ENCODE measurements around the gene TRAPPC3.

The TRAPPC3 gene

GRCh38 chr1:36155408-36156328, 6.4 kb upstream of the TRAPPC3 start, which contains the start of gene MAP7D1:
Gene MAP7D1 (plus strand): TSS chr1:36156160. CDS start chr1:36156418, 258 bp downstream.
- peak within 1 kb of the TSS; percentile 100 for H3K9ac ChIP-seq (ENCODE audit: low read length)
- peaks cover 46% of the 10 kb centered on the region for H3K4me1 ChIP-seq (ENCODE audit: control insufficient read depth, insufficient read depth, low read length)
- H3K36me3 ChIP-seq (ENCODE audit: control insufficient read depth, insufficient read depth, low read length), result no peaks in the 10 kb centered on the region
- no peaks in the 10 kb centered on the region for H3K27me3 ChIP-seq (ENCODE audit: control insufficient read depth, insufficient read depth, low read length)
- peak within 1 kb of the TSS; percentile 91 for H3K4me3 ChIP-seq (ENCODE audit: low read length)
- H3K9me3 ChIP-seq (ENCODE audit: control insufficient read depth, low read length), result no peaks in the 10 kb centered on the region

- no peaks in the 10 kb centered on the region for H3K36me3 ChIP-seq (ENCODE audit: control insufficient read depth, insufficient read depth, low read length)
Measured at GRCh38 chr1:36154765-36155407, 5.6 kb upstream of the TRAPPC3 start.

GRCh38 chr1:36154335-36154734, 5.0 kb upstream of the TRAPPC3 start:
- Histone ChIP-seq H3K4me3 (ENCODE audit: low read length) (no peak overlapping the region), H3K9ac (ENCODE audit: low read length) (peak overlapping the region; percentile 9), H3K36me3 (ENCODE audit: control insufficient read depth, insufficient read depth, low read length) (no peaks in the 10 kb centered on the region), H3K4me1 (ENCODE audit: control insufficient read depth, insufficient read depth, low read length) (peaks cover 44% of the 10 kb centered on the region), H3K27me3 (ENCODE audit: control insufficient read depth, insufficient read depth, low read length) (no peaks in the 10 kb centered on the region), H3K9me3 (ENCODE audit: control insufficient read depth, low read length) (no peaks in the 10 kb centered on the region)

More at GRCh38 chr1:36154765-36155407, 5.6 kb upstream of the TRAPPC3 start:
- no peaks in the 10 kb centered on the region for H3K27me3 ChIP-seq (ENCODE audit: control insufficient read depth, insufficient read depth, low read length)
- H3K9me3 ChIP-seq (ENCODE audit: control insufficient read depth, low read length), result no peaks in the 10 kb centered on the region
- H3K9ac ChIP-seq (ENCODE audit: low read length), result peak overlapping the region; percentile 100
- H3K4me1 ChIP-seq (ENCODE audit: control insufficient read depth, insufficient read depth, low read length), result peaks cover 47% of the 10 kb centered on the region
- H3K4me3 ChIP-seq (ENCODE audit: low read length), result peak overlapping the region; percentile 91

DNA sequence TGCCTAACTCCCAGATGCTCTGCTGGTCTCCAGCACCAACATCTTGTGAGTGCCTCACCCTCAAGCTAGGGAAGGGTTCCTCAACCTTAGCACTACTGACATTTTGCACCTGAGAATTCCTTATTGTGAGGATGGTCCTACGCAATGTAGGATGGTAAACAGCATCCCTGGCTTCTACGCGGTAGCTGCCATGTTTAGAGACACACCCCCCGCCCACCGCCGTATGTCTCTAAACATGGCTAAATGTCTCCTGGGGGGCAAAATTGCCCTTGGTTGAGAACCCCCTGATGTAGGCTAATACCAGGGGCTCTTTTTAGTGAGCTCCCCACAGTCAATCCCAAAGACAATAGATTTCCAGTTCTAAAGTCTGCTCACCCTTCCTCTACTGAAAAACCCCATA, 4.2 kb upstream of the TRAPPC3 start:
- peaks cover 46% of the 10 kb centered on the region for H3K4me1 ChIP-seq (ENCODE audit: control insufficient read depth, insufficient read depth, low read length)
- H3K9ac ChIP-seq (ENCODE audit: low read length), result no peak overlapping the region
- no peaks in the 10 kb centered on the region for H3K27me3 ChIP-seq (ENCODE audit: control insufficient read depth, insufficient read depth, low read length)
- no peak overlapping the region for H3K4me3 ChIP-seq (ENCODE audit: low read length)
- H3K36me3 ChIP-seq (ENCODE audit: control insufficient read depth, insufficient read depth, low read length), result no peaks in the 10 kb centered on the region
- H3K9me3 ChIP-seq (ENCODE audit: control insufficient read depth, low read length), result no peaks in the 10 kb centered on the region

- peaks cover 44% of the 10 kb centered on the region for H3K4me1 ChIP-seq (ENCODE audit: control insufficient read depth, insufficient read depth, low read length)
- peak overlapping the region; percentile 64 for H3K9ac ChIP-seq (ENCODE audit: low read length)
- H3K9me3 ChIP-seq (ENCODE audit: control insufficient read depth, low read length), result no peaks in the 10 kb centered on the region
- no peaks in the 10 kb centered on the region for H3K36me3 ChIP-seq (ENCODE audit: control insufficient read depth, insufficient read depth, low read length)
- H3K4me3 ChIP-seq (ENCODE audit: low read length), result no peak overlapping the region
- H3K27me3 ChIP-seq (ENCODE audit: control insufficient read depth, insufficient read depth, low read length), result no peaks in the 10 kb centered on the region
Measured at GRCh38 chr1:36151845-36152203, 2.5 kb upstream of the TRAPPC3 start.

DNA sequence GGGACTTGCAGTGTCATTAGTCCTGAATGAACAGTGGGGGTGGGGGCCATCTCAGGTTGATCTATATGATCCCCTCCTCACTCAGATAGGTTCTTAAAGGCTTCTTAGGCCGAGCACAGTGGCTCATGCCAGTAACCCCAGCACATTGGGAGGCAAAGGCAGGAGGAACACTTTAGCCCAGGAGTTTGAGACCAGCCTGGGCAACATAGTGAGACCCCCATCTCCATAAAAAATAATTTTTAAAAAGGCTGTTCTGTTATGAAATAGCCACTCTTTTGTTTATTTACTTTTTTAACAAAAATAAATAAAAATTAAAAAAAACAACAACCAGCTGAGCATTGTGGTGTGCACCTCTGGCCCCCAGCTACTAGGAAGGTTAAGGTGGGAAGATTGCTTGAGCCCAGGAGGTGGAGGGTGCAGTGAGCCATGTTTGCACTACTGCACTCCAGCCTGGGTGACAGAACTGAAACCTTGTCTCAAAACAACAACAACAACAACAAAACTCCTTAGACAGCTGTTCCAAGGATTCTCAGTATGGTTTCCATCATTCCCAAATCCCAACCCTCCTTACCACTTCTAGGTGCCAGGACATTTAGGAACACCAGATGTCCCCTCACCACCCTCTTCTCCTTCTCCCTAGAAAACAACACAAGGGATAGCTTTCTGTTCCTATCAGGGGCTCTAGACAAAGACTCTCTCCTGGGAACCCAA, 2.0 kb upstream of the TRAPPC3 start:
- Histone ChIP-seq H3K27me3 (ENCODE audit: control insufficient read depth, insufficient read depth, low read length) (no peaks in the 10 kb centered on the region), H3K36me3 (ENCODE audit: control insufficient read depth, insufficient read depth, low read length) (no peaks in the 10 kb centered on the region), H3K4me3 (ENCODE audit: low read length) (no peak overlapping the region), H3K4me1 (ENCODE audit: control insufficient read depth, insufficient read depth, low read length) (peaks cover 44% of the 10 kb centered on the region), H3K9ac (ENCODE audit: low read length) (peak overlapping the region; percentile 64), H3K9me3 (ENCODE audit: control insufficient read depth, low read length) (no peaks in the 10 kb centered on the region)

GRCh38 chr1:36150296-36151133, 1.2 kb upstream of the TRAPPC3 start:
- no peak overlapping the region for H3K4me3 ChIP-seq (ENCODE audit: low read length)
- H3K9ac ChIP-seq (ENCODE audit: low read length), result peak overlapping the region; percentile 64
- no peaks in the 10 kb centered on the region for H3K27me3 ChIP-seq (ENCODE audit: control insufficient read depth, insufficient read depth, low read length)
- H3K9me3 ChIP-seq (ENCODE audit: control insufficient read depth, low read length), result no peaks in the 10 kb centered on the region
- peaks cover 44% of the 10 kb centered on the region for H3K4me1 ChIP-seq (ENCODE audit: control insufficient read depth, insufficient read depth, low read length)
- no peaks in the 10 kb centered on the region for H3K36me3 ChIP-seq (ENCODE audit: control insufficient read depth, insufficient read depth, low read length)

DNA sequence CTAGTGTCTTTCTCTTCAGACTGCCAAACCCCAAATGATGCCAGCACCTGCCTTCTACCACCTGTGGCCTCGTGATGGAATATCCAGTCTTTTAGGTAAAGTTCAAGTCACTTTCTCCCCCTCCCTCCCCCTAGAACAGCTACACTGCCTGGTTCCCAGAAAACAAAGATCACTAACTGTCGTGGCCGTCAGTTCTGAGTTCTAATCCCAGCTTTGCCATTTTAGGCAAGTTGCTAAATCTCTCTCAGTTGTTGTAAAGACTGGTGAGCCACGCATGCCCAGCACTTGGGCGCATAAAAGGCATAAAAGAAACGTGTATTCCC, 648 bp upstream of the TRAPPC3 start:
- Histone ChIP-seq H3K4me3 (ENCODE audit: low read length) (no peak overlapping the region), H3K9me3 (ENCODE audit: control insufficient read depth, low read length) (no peaks in the 10 kb centered on the region), H3K4me1 (ENCODE audit: control insufficient read depth, insufficient read depth, low read length) (peaks cover 38% of the 10 kb centered on the region), H3K9ac (ENCODE audit: low read length) (peak overlapping the region; percentile 64), H3K36me3 (ENCODE audit: control insufficient read depth, insufficient read depth, low read length) (no peaks in the 10 kb centered on the region), H3K27me3 (ENCODE audit: control insufficient read depth, insufficient read depth, low read length) (no peaks in the 10 kb centered on the region)

- H3K27me3 ChIP-seq (ENCODE audit: control insufficient read depth, insufficient read depth, low read length), result no peaks in the 10 kb centered on the region
- H3K9me3 ChIP-seq (ENCODE audit: control insufficient read depth, low read length), result no peaks in the 10 kb centered on the region
- peak overlapping the region; percentile 81 for H3K9ac ChIP-seq (ENCODE audit: low read length)
- peaks cover 32% of the 10 kb centered on the region for H3K4me1 ChIP-seq (ENCODE audit: control insufficient read depth, insufficient read depth, low read length)
- H3K4me3 ChIP-seq (ENCODE audit: low read length), result peak overlapping the region; percentile 63
- no peaks in the 10 kb centered on the region for H3K36me3 ChIP-seq (ENCODE audit: control insufficient read depth, insufficient read depth, low read length)
Measured at GRCh38 chr1:36148821-36149236, 457 bp downstream of the TRAPPC3 start.

- Histone ChIP-seq H3K36me3 (ENCODE audit: control insufficient read depth, insufficient read depth, low read length) (no peaks in the 10 kb centered on the region), H3K9me3 (ENCODE audit: control insufficient read depth, low read length) (no peaks in the 10 kb centered on the region), H3K27me3 (ENCODE audit: control insufficient read depth, insufficient read depth, low read length) (no peaks in the 10 kb centered on the region), H3K4me3 (ENCODE audit: low read length) (no peak overlapping the region), H3K4me1 (ENCODE audit: control insufficient read depth, insufficient read depth, low read length) (peaks cover 25% of the 10 kb centered on the region), H3K9ac (ENCODE audit: low read length) (no peak overlapping the region)
Measured at GRCh38 chr1:36144413-36144812, 4.9 kb downstream of the TRAPPC3 start.

GRCh38 chr1:36143424-36143823, 5.9 kb downstream of the TRAPPC3 start:
- Histone ChIP-seq H3K9ac (ENCODE audit: low read length) (no peak overlapping the region), H3K36me3 (ENCODE audit: control insufficient read depth, insufficient read depth, low read length) (no peaks in the 10 kb centered on the region), H3K4me1 (ENCODE audit: control insufficient read depth, insufficient read depth, low read length) (peaks cover 22% of the 10 kb centered on the region), H3K27me3 (ENCODE audit: control insufficient read depth, insufficient read depth, low read length) (no peaks in the 10 kb centered on the region), H3K4me3 (ENCODE audit: low read length) (no peak overlapping the region), H3K9me3 (ENCODE audit: control insufficient read depth, low read length) (no peaks in the 10 kb centered on the region)
